HG03039 (cell line): ENCODE results near the gene DND1.
"Not testable (repeated sequence)": the region's sequence is repeated elsewhere in the genome, so short reads cannot be mapped to it uniquely, and the experiment has no call there.

Experiments
- ATAC-seq: cut with Tn5 transposase; IDR thresholded peaks from one replicate; pipeline ENCODE4 v1.9.1; 2021; ENCODE audit warnings: mild to moderate bottlenecking, moderate library complexity; ENCODE audit not compliant: unreplicated experiment

The DND1 gene

GRCh38 chr5:140672455-140673186 lies 755 bp downstream of the DND1 start:
- ATAC-seq, result no peak

DNA sequence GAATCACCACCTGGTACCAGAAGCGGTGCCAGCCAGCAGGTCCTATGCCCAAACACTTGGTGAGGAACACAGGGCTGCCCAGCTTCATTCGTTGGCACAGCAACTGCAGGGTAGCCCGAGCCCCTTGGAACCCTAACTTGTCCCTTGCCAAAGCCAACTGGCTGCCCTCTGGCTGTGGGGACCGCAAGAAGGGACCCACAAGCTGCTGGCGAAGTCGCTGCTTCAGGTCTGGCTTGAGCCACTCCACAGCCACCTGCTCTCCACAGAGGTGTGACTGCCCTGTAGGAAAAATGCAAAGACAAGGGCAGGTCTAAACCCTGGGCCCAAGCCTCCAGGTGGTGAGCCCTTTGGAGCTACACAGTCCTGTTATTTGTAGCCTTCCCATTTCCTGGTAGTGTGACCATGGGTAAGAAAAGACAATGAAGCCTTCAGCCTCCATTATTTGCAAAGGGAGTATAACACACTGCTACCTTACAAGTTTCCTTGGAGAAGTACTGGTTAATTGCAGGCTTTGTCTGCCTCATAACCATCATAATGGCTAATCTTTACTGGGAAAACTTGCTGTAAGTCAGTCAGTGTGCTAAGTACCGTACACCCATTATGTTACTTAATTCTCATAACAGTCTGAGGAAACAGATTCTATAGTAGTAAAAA lies 1.8 kb downstream of the DND1 start:
- no peak for ATAC-seq

- ATAC-seq, result not testable (repeated sequence)
Observed at GRCh38 chr5:140671035-140671434, 2.3 kb downstream of the DND1 start.

DNA sequence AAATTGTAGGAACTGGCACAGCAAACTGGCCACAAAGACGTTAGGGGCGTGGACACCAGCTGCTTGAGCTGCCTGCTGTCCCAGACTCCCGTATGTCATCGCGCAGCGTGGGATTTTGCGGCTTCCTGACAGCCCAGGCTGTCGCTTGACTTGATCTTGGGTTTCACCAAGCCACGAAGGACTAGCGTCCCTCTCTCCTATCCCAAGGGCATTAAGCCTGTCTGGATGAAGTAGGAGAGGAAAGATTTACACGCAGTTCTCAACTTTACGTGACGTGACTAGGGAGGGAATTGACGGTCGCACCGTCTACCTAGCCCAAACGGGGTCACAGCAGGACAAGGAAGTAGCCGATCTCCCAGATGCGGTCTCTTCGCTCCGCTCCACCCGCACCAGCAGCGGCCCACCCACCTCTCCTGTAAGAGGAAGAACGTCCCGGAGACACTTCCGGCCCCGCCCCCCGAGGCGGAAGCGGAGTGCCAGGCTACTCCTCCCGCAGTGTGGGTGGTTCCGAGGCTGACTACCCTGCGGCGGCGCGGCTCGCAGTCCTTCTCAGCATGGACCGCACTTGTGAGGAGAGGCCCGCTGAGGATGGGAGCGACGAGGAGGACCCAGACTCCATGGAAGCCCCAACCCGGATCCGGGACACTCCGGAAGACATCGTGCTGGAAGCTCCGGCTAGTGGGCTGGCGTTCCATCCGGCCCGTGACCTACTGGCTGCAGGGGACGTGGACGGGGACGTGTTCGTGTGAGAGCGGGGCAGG lies 8.8 kb downstream of the DND1 start, which contains the start of gene WDR55:
Gene WDR55 (plus strand): TSS at position 546 of the 761 bp plus-strand sequence. CDS start 9 bp downstream, at position 555.
- peak; percentile 96 for ATAC-seq

- no peak for ATAC-seq
Observed at GRCh38 chr5:140664030-140664358, 9.4 kb downstream of the DND1 start.

DNA sequence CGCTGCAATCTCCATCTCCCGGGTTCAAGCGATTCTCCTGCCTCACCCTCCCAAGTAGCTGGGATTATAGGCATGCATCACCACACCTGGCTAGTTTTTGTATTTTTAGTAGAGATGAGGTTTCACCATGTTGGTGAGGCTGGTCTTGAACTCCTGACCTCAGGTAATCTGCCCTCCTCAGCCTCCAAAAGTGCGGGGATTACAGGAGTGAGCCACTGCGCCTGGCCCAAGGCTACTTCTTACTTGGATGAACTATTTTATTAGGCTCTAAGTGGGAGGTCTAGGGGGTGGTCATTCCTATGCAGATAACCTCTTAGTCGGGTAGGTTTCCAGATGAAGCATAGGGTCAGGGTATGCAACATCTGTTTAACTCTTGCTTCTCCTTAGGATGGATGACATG lies 13.0 kb downstream of the DND1 start:
- not testable (repeated sequence) for ATAC-seq

- no peak for ATAC-seq
Observed at GRCh38 chr5:140658870-140659269, 14.5 kb downstream of the DND1 start.

- ATAC-seq, result no peak
Observed at GRCh38 chr5:140647042-140647419, 26.3 kb downstream of the DND1 start.

DNA sequence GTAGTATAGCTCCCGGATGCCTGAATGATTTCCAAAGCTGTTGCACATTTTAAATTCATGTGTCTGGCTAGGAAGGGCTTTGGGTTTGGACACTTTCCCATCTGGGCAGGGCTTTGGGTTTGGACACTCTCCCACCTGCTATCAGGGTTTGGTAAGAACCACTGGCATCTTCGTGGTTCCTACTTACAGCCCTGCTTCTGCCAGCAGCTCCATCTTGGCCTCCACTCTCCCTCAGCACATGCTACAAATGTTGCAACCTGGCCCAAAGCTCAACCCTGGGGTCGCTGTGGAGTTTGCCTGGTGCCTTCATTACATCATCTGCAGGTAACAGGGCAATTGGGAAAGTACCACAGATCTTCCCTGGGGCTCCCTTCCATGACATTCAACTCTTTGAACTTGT lies 30.7 kb downstream of the DND1 start:
- no peak for ATAC-seq

- no peak for ATAC-seq
Observed at GRCh38 chr5:140641716-140642115, 31.7 kb downstream of the DND1 start.

- ATAC-seq, result peak; percentile 94
Observed at GRCh38 chr5:140639148-140639981, 34.0 kb downstream of the DND1 start, which contains the start of gene TMCO6. Gene TMCO6 (plus strand): TSS chr5:140639451. CDS start chr5:140639528, 77 bp downstream.

GRCh38 chr5:140638898-140639147 lies 34.6 kb downstream of the DND1 start:
- not testable (repeated sequence) for ATAC-seq

- ATAC-seq, result no peak
Observed at GRCh38 chr5:140637371-140638100, 35.8 kb downstream of the DND1 start.

- no peak for ATAC-seq
Observed at GRCh38 chr5:140635291-140636257, 37.8 kb downstream of the DND1 start.

- ATAC-seq, result no peak
Observed at GRCh38 chr5:140634103-140634502, 39.3 kb downstream of the DND1 start.

DNA sequence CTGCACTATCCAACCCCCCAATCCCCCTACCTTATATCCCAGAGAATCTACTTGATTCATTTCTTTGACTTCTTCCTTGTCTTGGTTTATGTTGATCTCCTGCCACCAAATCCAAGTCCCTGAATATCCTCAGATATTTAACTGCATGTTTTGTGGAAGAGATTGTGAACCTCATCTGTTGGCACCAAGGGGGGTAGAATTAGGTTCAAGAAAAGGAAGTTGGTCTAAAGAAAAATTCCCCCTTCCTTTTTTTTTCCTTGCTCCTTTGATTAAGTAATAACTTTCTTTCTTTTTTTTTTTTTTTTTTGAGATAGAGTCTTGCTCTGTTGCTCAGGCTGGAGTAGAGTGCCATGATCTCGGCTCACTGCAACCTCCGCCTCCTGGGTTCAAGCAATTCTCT lies 39.9 kb downstream of the DND1 start:
- ATAC-seq, result no peak

DNA sequence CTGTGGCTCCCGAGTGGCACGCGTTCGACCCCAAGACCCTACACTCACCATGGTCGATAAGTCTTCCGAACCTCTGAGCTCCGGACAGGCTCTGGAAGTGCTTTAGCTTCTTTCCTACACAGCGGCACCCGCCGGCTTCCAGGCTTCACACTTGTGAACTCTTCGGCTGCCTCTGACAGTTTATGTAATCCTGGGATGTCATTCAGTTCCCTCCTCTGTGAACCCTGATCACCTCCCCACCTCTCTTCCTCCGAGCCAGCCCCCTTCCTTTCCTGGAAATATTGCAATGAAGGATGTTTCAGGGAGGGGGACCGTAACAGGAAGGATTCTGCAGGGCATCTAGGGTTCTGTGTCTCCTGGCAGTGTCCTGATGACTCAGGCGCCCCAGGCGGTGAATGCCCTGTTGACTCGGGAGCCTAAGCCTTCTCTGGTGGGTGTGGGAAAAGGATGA lies 40.3 kb downstream of the DND1 start, which contains the start of gene CD14:
Gene CD14 (minus strand): TSS at position 155 of the 451 bp plus-strand sequence. CDS start 104 bp downstream, at position 51.
- ATAC-seq, result no peak

GRCh38 chr5:140632366-140633020 lies 40.9 kb downstream of the DND1 start:
- ATAC-seq, result peak; percentile 53
